H1 (cell line): ENCODE data around the gene ARSI.

Experiments used
- CREB1 ChIP-seq: IDR thresholded peaks from 2 replicates; pipeline ENCODE4 v1.6.1; 2012; ENCODE audit warnings: inconsistent platforms
- CTCF ChIP-seq, 3 experiments: IDR thresholded peaks; 1 replicate in 2 of 3; 2 replicates in 1 of 3; pipeline versions ENCODE4 v1.5.1 to v1.6.1; 2011; ENCODE audit warnings: low read length in 3 of 3, mild to moderate bottlenecking in 3 of 3, inconsistent platforms in 2 of 3, low read depth in 1 of 3, moderate library complexity in 1 of 3; ENCODE audit not compliant: insufficient read depth in 1 of 3; ENCODE audit errors: control extremely low read depth in 1 of 3
- HDAC2 ChIP-seq, 2 experiments: fragments of 300-600 bp in 1 of 2; sonication (generic) in 1 of 2; IDR thresholded peaks; 2 replicates each; pipeline ENCODE4 v1.6.1; 2011 to 2012; ENCODE audit warnings: low read depth in 2 of 2, low read length in 2 of 2, mild to moderate bottlenecking in 2 of 2, moderate library complexity in 2 of 2, borderline replicate concordance in 1 of 2, inconsistent platforms in 1 of 2
- HDAC6 ChIP-seq: IDR thresholded peaks from one replicate; pipeline ENCODE4 v1.7.1; 2012; ENCODE audit warnings: low read depth, mild to moderate bottlenecking, inconsistent platforms, low read length, moderate library complexity
- POLR2A ChIP-seq, 2 experiments: IDR thresholded peaks; 1 replicate in 1 of 2; 2 replicates in 1 of 2; pipeline ENCODE4 v1.6.1; 2011; ENCODE audit warnings: low read depth in 2 of 2, low read length in 2 of 2, mild to moderate bottlenecking in 2 of 2; ENCODE audit errors: control extremely low read depth in 1 of 2
- POLR2AphosphoS5 ChIP-seq: IDR thresholded peaks from 2 replicates; pipeline ENCODE4 v1.6.1; 2011; ENCODE audit warnings: low read depth, low read length

GRCh38 chr5:150246429-150246828 lies 56.3 kb downstream of the ARSI start:
- TF ChIP-seq HDAC6: no peak
- TF ChIP-seq CTCF (IDR thresholded peaks at IDR 0.05; ENCODE audit: control extremely low read depth in 1 of 3, insufficient read depth in 1 of 3, low read depth in 1 of 3, low read length in 3 of 3): no peak
- TF ChIP-seq CREB1: no peak
- TF ChIP-seq POLR2A (IDR thresholded peaks at IDR 0.05; ENCODE audit: control extremely low read depth in 1 of 2, low read depth in 2 of 2, low read length in 2 of 2): no peak
- no peak for TF ChIP-seq HDAC2 (IDR thresholded peaks at IDR 0.05; ENCODE audit: borderline replicate concordance in 1 of 2, low read depth in 2 of 2, low read length in 2 of 2)
- no peak for TF ChIP-seq POLR2AphosphoS5
